ENCODE data around the gene PHACTR2.

The PHACTR2 gene

DNA sequence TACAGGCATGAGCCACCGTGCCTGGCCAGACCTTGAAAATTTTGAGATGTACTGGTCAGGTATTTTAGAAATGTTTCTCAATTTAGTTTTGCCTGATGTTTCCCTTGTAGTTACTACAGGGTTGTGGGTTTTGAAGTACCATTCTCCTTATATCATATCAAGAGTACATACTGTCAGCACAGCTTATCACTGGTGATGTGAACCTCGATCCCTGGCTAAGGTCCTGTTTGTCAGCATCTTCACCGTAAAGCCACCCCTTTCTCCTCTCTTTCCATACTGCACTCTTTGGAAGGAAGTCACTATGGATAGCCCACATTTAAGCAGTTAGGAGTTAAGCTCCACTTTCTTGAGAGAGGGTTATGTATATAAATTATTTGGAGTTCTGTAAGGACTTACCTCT is 27.8 kb downstream of the PHACTR2 start:
- Mint-ChIP-seq H3K9me3 (peaks cover 34% of the 10 kb centered on the region), H3K4me1 (peaks cover 4% of the 10 kb centered on the region), H3K27me3 (ENCODE audit: low read depth, poor library complexity) (no peaks in the 10 kb centered on the region), H3K36me3 (ENCODE audit: low read depth) (peaks cover 48% of the 10 kb centered on the region), H3K4me3 (no peak overlapping the region), H3K27ac (no peak overlapping the region)
- DNase-seq, result no peak
- TF ChIP-seq, protein P1, sequence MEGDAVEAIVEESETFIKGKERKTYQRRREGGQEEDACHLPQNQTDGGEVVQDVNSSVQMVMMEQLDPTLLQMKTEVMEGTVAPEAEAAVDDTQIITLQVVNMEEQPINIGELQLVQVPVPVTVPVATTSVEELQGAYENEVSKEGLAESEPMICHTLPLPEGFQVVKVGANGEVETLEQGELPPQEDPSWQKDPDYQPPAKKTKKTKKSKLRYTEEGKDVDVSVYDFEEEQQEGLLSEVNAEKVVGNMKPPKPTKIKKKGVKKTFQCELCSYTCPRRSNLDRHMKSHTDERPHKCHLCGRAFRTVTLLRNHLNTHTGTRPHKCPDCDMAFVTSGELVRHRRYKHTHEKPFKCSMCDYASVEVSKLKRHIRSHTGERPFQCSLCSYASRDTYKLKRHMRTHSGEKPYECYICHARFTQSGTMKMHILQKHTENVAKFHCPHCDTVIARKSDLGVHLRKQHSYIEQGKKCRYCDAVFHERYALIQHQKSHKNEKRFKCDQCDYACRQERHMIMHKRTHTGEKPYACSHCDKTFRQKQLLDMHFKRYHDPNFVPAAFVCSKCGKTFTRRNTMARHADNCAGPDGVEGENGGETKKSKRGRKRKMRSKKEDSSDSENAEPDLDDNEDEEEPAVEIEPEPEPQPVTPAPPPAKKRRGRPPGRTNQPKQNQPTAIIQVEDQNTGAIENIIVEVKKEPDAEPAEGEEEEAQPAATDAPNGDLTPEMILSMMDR (IDR thresholded peaks at IDR 0.05), result no peak

DNA sequence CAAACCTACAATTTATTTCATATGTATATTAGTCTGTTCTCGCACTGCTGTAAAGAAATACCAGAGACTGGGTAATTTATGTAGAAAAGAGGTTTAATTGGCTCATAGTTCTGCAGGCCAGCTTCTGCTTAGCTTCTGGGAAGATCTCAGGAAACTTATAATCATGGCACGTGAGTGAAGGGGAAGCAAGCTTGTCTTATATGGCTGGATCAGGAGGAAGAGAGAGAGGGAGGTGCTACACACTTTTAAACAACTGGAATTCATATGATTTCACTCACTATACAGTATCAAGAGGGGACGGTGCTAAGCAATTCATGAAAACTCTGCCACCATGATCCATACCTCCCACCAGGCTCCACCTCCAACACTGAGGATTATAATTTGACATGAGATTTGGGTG is 29.9 kb downstream of the PHACTR2 start:
- Mint-ChIP-seq H3K36me3 (ENCODE audit: low read depth) (peaks cover 48% of the 10 kb centered on the region), H3K27me3 (ENCODE audit: low read depth, poor library complexity) (no peaks in the 10 kb centered on the region), H3K27ac (no peak overlapping the region), H3K4me1 (no peaks in the 10 kb centered on the region), H3K9me3 (peaks cover 37% of the 10 kb centered on the region), H3K4me3 (no peak overlapping the region)
- TF ChIP-seq, protein P1 (IDR thresholded peaks at IDR 0.05), result no peak
- DNase-seq, result no peak

DNA sequence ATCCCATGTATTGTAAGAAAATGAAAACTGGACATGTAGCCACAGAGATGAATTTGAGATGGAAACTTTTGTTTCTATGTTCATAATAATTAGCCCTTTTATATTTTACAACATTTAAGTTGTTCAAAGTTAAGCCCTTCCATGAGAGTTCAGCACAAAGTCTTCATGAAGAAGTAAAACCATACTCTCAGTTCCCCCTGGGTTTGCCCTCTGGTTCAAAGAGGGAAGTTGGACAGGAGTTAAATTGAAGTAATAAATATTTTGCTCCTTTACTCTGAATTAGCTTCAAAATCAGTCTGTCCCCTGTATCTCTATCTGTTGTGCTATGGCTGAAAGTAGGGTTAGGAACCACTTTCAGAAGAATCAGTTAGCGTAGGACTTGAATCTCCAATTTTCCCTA is 31.1 kb downstream of the PHACTR2 start:
- no peak for DNase-seq
- Mint-ChIP-seq H3K4me3 (no peak overlapping the region), H3K4me1 (no peaks in the 10 kb centered on the region), H3K9me3 (peaks cover 37% of the 10 kb centered on the region), H3K27ac (no peak overlapping the region), H3K27me3 (ENCODE audit: low read depth, poor library complexity) (no peaks in the 10 kb centered on the region), H3K36me3 (ENCODE audit: low read depth) (peaks cover 58% of the 10 kb centered on the region)
- TF ChIP-seq, protein P1 (IDR thresholded peaks at IDR 0.05), result no peak

DNA sequence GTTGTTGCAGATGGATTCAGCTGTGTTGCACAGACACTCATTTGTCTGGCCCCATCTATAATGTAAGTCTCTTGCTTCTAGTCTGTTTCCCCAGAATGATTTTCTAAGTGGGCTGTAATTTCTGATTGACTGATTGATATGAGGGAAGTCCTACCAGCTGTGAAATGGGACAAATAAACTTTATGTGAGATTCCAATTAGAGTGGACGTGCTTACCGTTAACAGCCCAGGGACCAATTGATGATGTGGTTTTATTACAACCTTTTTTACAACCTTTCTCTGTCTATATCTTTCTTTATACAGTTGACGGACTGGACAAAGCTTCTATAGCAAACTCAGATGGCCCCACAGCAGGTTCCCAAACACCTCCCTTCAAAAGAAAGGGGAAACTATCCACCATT is 33.9 kb downstream of the PHACTR2 start:
- H3K9me3 Mint-ChIP-seq, result peaks cover 21% of the 10 kb centered on the region
- peaks cover 46% of the 10 kb centered on the region for H3K36me3 Mint-ChIP-seq (ENCODE audit: low read depth)
- TF ChIP-seq, protein P1 (IDR thresholded peaks at IDR 0.05), result no peak
- no peak overlapping the region for H3K4me3 Mint-ChIP-seq
- H3K27me3 Mint-ChIP-seq (ENCODE audit: low read depth, poor library complexity), result no peaks in the 10 kb centered on the region
- H3K27ac Mint-ChIP-seq, result no peak overlapping the region
- H3K4me1 Mint-ChIP-seq, result no peaks in the 10 kb centered on the region
- DNase-seq, result no peak

DNA sequence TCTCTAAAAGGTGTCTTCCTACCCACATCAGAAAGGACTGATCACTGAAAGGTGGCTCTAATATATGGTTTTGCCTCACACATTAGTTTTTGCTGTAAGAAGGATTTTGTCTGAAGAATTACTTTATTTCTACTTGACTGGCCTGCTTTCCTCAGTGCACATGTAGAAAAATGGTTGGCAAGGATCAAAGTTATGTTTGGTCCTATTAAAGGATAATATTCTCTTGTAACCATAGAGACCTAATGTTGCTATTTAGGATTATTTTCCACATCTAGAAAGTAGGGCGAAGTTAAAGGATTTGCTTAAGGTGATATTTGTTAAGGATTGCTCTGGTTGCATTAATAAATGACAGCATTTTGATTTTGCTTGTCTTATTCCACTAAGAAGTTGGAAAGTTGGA is 40.7 kb downstream of the PHACTR2 start:
- Mint-ChIP-seq H3K4me1 (peaks cover 5% of the 10 kb centered on the region), H3K27ac (no peak overlapping the region), H3K36me3 (ENCODE audit: low read depth) (peaks cover 37% of the 10 kb centered on the region), H3K9me3 (peaks cover 10% of the 10 kb centered on the region), H3K4me3 (no peak overlapping the region), H3K27me3 (ENCODE audit: low read depth, poor library complexity) (no peaks in the 10 kb centered on the region)
- DNase-seq, result no peak
- TF ChIP-seq, protein P1 (IDR thresholded peaks at IDR 0.05), result no peak

DNA sequence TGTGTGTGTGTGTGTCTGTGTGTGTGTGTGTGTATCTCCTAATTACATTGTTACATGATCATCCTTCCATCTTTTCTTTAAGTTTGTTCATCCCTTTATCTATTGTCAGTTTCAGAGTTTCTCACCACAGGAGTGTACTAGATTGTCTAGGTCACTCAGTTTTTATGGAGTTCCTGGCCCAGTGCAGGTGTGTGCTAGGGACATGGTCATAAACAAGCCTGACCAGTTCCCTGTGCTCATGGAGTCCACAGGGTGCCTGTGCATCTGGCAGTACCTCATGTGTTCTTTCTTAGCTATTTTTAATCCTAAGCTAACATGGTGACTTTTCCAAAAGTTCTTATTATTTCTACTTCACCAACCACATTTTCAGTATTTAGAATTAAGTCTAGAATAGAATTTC is 43.9 kb downstream of the PHACTR2 start:
- DNase-seq, result no peak
- Mint-ChIP-seq H3K36me3 (ENCODE audit: low read depth) (peaks cover 52% of the 10 kb centered on the region), H3K4me1 (peaks cover 5% of the 10 kb centered on the region), H3K27ac (no peak overlapping the region), H3K9me3 (peaks cover 20% of the 10 kb centered on the region), H3K4me3 (no peak overlapping the region), H3K27me3 (ENCODE audit: low read depth, poor library complexity) (no peaks in the 10 kb centered on the region)
- TF ChIP-seq, protein P1 (IDR thresholded peaks at IDR 0.05), result no peak

All from nephron progenitor cell (in vitro differentiated cells).